ENCODE results near the gene TFEB. TPM values are rescaled to one million over a fixed set of nuclear protein-coding genes. Genes with fewer than 3 reads are reported as not detected.

The TFEB gene
- total RNA-seq, 4 donors from 2014 or later: 23.0 to 39.0 (median 34.9) TPM

DNA sequence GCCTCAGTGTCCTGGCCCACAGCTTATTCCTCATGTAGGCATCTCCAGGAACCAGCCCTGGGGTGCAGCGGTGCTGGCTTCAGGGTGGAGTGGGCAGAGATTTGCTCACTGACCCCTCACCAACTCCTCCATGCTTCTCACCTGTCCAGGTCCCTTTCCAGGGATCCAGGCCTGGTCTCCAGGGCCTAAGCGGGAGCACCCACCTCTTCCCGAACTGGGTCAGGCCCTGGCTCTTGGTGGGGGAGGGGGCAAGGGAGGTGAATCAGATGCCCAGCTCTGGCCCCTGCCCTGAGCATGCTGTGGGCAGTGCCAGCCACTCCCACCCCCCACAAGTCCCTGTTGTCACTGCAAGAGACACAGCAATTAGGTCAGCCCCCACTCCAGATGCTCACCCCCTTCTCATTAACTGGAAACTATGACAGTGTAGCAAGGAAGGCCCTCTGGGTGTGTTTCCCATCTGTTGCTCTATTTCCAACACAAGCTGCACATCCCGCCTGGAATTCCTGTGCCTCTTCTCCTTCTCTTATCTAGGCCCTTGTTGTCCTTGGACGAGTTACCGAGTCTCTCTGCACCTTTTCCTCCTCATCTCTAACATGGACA is 60.1 kb downstream of the TFEB start:
- intact Hi-C loops (cut with DNase I): loop anchor here (5.0 kb wide), 1 partner anchor 213 kb away; no protein-coding TSS in a partner anchor
- H3K27me3 ChIP-seq: no peaks in the 10 kb centered on the region
- H3K36me3 ChIP-seq: no peaks in the 10 kb centered on the region
- no peak overlapping the region for H3K4me3 ChIP-seq (replicated peaks in 1 of 3)
- DNase-seq: no peak
- H3K27ac ChIP-seq: no peak overlapping the region
- H3K4me1 ChIP-seq: no peaks in the 10 kb centered on the region
- H3K9me3 ChIP-seq: no peaks in the 10 kb centered on the region
- TF ChIP-seq, protein P1, sequence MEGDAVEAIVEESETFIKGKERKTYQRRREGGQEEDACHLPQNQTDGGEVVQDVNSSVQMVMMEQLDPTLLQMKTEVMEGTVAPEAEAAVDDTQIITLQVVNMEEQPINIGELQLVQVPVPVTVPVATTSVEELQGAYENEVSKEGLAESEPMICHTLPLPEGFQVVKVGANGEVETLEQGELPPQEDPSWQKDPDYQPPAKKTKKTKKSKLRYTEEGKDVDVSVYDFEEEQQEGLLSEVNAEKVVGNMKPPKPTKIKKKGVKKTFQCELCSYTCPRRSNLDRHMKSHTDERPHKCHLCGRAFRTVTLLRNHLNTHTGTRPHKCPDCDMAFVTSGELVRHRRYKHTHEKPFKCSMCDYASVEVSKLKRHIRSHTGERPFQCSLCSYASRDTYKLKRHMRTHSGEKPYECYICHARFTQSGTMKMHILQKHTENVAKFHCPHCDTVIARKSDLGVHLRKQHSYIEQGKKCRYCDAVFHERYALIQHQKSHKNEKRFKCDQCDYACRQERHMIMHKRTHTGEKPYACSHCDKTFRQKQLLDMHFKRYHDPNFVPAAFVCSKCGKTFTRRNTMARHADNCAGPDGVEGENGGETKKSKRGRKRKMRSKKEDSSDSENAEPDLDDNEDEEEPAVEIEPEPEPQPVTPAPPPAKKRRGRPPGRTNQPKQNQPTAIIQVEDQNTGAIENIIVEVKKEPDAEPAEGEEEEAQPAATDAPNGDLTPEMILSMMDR (IDR thresholded peaks at IDR 0.05): no peak
- no peak for TF ChIP-seq POLR2A (IDR thresholded peaks at IDR 0.05)
- WGBS, 2 donors: 93 to 96% methylated on average over 5 to 6 of the region's 6 CpGs

DNA sequence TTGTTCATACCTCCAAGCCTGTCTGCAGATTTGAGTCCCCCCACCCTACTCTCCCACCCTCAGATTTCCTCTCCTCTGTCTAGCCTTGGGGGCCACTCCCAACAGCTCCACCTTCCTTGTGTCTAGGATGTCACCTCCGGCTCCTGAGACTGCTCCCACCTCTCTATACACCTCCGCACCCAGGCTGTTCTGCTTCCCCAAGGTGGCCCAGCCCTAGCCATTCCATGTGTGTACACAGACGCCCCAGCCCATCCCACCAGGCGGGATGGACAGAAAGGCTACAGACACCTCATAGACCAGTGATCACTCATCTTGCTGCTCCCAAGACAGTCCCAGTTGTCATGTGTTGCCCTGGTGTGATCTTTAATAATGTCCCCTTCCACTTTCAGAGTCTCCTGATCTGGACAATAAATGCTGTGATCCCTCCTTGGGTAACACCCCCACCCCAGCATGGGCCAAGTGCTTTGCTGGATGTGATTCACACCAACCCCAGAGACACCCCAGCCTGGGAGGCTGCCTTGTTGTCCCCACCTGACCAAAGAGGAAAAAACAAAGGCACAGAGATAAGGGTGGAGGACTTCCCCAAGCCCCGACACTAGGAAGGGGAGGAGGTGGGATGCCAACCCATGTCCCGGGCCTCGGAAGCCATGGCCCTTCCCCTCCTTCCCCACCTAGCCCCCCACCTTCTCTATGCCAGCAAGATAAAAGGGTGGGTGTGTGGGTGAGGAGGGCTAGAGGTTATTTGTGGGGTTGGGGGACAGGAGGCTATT is 61.0 kb downstream of the TFEB start:
- no peaks in the 10 kb centered on the region for H3K4me1 ChIP-seq
- H3K27me3 ChIP-seq: no peaks in the 10 kb centered on the region
- no peak for DNase-seq
- H3K27ac ChIP-seq: no peak overlapping the region
- no peak overlapping the region for H3K4me3 ChIP-seq (replicated peaks in 1 of 3)
- WGBS, 2 donors: 86 to 92% methylated on average over 7 of the region's 7 CpGs
- no peak for TF ChIP-seq POLR2A (IDR thresholded peaks at IDR 0.05)
- TF ChIP-seq, protein P1 (IDR thresholded peaks at IDR 0.05): no peak
- no peaks in the 10 kb centered on the region for H3K9me3 ChIP-seq
- intact Hi-C loops (cut with DNase I): no loop called here
- H3K36me3 ChIP-seq: no peaks in the 10 kb centered on the region

DNA sequence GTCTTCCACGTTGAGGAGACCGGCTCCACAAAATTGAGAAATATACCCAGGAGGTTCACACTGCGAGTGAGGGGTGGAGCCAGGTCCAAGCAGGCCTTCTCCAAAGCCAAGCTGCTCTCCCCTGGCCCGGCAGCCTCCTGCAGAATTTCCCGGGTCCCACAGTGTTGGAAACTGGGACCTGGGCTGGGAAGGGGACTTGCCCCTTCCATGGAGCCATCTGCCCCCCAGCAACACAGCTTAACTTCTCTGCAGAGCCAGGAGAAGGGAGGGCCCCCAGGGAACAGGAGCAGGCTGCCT is 61.8 kb downstream of the TFEB start:
- Histone ChIP-seq H3K27me3 (no peaks in the 10 kb centered on the region), H3K27ac (no peak overlapping the region), H3K36me3 (no peaks in the 10 kb centered on the region), H3K9me3 (no peaks in the 10 kb centered on the region), H3K4me1 (no peaks in the 10 kb centered on the region), H3K4me3 (replicated peaks in 1 of 3) (no peak overlapping the region)
- intact Hi-C loops (cut with DNase I): no loop called here
- no peak for DNase-seq
- TF ChIP-seq POLR2A (IDR thresholded peaks at IDR 0.05): no peak
- TF ChIP-seq, protein P1 (IDR thresholded peaks at IDR 0.05): no peak
- 58 to 72% methylated on average over 4 to 5 of the region's 5 CpGs for WGBS, 2 donors

DNA sequence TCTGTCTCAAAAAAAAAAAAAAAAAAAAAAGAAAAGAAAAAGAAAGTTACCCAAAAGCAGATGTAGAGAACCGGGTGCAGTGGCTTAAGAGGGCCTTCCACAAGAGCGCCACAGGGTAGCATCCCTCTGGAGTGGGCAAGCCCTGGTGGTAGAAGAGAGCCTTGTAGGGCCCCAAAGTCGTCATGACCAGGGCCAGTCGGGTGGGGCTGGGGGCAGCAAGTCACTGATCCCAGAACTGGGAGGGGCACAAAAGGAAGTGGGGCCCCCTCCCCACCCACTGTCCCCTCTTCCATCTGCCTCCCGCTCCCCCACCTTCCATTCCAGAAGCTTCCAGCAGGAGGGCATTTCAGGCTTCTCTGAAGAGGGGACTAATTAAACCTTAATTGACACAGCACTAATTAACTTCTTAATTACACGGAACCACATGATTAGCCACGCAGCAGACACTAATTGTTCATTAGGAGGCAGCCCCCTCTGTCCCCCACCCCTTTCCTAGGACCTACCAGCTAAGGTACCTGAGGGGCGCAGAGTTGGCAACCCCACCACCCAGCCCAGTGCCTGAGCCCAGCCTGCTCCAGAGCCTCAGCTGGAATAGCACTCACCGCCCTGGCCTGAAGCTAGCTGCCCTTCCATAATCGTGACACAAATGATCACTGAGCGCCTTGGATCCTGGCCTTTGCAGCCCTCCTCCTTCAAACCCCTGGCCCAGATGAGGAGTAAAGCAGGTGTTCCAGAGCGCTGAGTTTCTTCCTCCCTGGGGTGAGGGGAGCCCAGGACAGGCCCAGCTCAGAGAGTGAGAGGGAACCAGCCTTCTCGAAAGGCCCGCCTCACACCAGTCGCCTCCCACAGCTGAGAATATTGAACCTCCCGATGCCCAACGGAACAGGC is 62.3 kb downstream of the TFEB start:
- no peak overlapping the region for H3K27ac ChIP-seq
- no peak overlapping the region for H3K4me3 ChIP-seq (replicated peaks in 1 of 3)
- H3K4me1 ChIP-seq: no peaks in the 10 kb centered on the region
- H3K9me3 ChIP-seq: no peaks in the 10 kb centered on the region
- H3K27me3 ChIP-seq: no peaks in the 10 kb centered on the region
- 78 to 82% methylated on average over 12 to 17 of the region's 17 CpGs for WGBS, 2 donors
- intact Hi-C loops (cut with DNase I): no loop called here
- TF ChIP-seq, protein P1 (IDR thresholded peaks at IDR 0.05): no peak
- TF ChIP-seq POLR2A (IDR thresholded peaks at IDR 0.05): no peak
- no peak for DNase-seq
- no peaks in the 10 kb centered on the region for H3K36me3 ChIP-seq

All from thyroid gland (tissue), 4 donors.